GM21825 (cell line): ENCODE results near the gene EPAS1.

Source experiments
- ATAC-seq: cut with Tn5 transposase; IDR thresholded peaks from one replicate; pipeline ENCODE4 v1.9.1; 2021; ENCODE audit warnings: mild to moderate bottlenecking, moderate library complexity; ENCODE audit not compliant: unreplicated experiment

EPAS1 gene

GRCh38 chr2:46380038-46380940 is 83.1 kb downstream of the EPAS1 start:
- no peak for ATAC-seq

- ATAC-seq = no peak
Measured at GRCh38 chr2:46381263-46381849, 84.1 kb downstream of the EPAS1 start.

- no peak for ATAC-seq
Measured at GRCh38 chr2:46381871-46382270, 84.7 kb downstream of the EPAS1 start.

- no peak for ATAC-seq
Measured at GRCh38 chr2:46382331-46383112, 85.3 kb downstream of the EPAS1 start.

GRCh38 chr2:46383113-46383395 is 85.8 kb downstream of the EPAS1 start:
- no peak for ATAC-seq

- ATAC-seq = no peak
Measured at GRCh38 chr2:46383784-46384456, 86.7 kb downstream of the EPAS1 start.

- ATAC-seq = no peak
Measured at GRCh38 chr2:46384457-46384815, 87.2 kb downstream of the EPAS1 start.

- no peak for ATAC-seq
Measured at GRCh38 chr2:46385786-46386577, 88.8 kb downstream of the EPAS1 start.

GRCh38 chr2:46386763-46387162 is 89.6 kb downstream of the EPAS1 start:
- ATAC-seq = no peak

- ATAC-seq = no peak
Measured at GRCh38 chr2:46387292-46387691, 90.1 kb downstream of the EPAS1 start.

GRCh38 chr2:46387886-46388515 is 90.8 kb downstream of the EPAS1 start:
- no peak for ATAC-seq

GRCh38 chr2:46388881-46389280 is 91.7 kb downstream of the EPAS1 start:
- ATAC-seq = no peak

GRCh38 chr2:46389417-46389916 is 92.3 kb downstream of the EPAS1 start:
- no peak for ATAC-seq

- ATAC-seq = no peak
Measured at GRCh38 chr2:46390036-46390435, 92.8 kb downstream of the EPAS1 start.

GRCh38 chr2:46390901-46391395 is 93.7 kb downstream of the EPAS1 start:
- no peak for ATAC-seq

- ATAC-seq = no peak
Measured at GRCh38 chr2:46392561-46393346, 95.5 kb downstream of the EPAS1 start.

GRCh38 chr2:46393347-46393820 is 96.2 kb downstream of the EPAS1 start:
- ATAC-seq = no peak

- no peak for ATAC-seq
Measured at GRCh38 chr2:46393865-46394264, 96.7 kb downstream of the EPAS1 start.
